Stimulated activated CD4-positive, alpha-beta T cell treated with anti-CD3 and anti-CD28 coated beads, Interleukin-2, amount 100 ng/mL, for 48 hours (primary cell): ENCODE data around the gene LRMDA.
"Not testable (repeated sequence)": the region's sequence is repeated elsewhere in the genome, so short reads cannot be mapped to it uniquely, and the experiment has no call there.

Experiments
- DNase-seq, 2 donors: peaks; one replicate each; pipeline ENCODE4 v3.0.0-alpha.2; 2020

Gene LRMDA

DNA sequence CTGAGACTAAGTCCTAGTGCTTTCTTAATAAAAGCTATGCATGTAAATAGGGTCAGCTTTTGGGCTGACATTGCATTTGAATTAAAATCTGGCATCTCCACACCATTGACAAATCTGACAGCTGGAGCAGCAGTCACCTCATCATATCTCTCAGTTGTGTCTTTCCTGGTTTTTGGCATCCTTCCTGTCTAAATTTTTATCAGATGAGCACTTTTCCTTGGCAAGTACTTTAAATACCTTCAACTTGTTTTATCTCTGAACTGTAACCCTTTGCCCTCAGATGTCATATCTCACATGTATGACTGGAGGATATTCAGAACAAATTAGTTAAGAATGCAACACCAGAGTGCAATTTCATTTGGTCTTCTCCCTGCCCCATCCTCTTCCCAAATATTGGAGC is 1066.2 kb downstream of the LRMDA start:
- no peak for DNase-seq

GRCh38 chr10:76504823-76505222 is 1073.4 kb downstream of the LRMDA start:
- DNase-seq = no peak

DNA sequence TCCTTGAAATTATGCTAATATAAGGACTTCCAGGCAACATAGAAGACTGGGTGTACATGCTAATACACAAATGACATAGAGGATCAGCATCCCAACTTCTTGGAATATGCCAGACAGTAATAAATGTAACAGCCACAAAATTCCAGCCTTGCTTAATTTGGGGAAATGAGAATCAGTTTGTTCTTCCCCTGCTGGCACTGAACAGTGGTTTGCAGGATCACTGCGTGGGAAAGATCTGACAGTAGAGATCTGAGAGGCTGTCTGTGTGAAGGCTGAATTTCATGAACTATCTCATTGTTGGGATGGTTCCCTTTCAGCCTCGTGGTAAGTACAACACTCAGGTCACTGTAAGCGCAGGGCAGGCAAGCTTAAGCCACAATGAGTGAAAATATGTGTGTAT is 1078.0 kb downstream of the LRMDA start:
- DNase-seq = no peak

DNA sequence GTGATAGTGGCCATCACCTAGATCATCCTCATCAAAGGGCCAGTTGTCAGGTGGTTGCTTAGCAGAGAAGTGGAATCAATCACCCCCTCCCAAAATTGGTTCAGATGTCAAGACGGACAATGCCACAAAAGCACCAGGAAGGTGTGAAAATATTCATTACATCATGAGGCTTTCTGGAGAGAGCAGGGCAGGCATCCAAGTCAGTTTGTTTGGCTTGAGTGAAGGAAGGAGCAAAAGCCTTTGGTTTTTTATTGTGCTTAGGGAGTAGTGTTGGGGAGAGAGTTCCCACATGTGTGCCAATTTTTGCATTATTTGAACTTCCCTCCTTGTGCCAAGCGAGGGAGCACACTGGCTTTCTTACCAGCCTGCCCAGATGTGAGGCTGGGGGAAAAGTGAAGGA is 1082.9 kb downstream of the LRMDA start:
- no peak for DNase-seq

DNA sequence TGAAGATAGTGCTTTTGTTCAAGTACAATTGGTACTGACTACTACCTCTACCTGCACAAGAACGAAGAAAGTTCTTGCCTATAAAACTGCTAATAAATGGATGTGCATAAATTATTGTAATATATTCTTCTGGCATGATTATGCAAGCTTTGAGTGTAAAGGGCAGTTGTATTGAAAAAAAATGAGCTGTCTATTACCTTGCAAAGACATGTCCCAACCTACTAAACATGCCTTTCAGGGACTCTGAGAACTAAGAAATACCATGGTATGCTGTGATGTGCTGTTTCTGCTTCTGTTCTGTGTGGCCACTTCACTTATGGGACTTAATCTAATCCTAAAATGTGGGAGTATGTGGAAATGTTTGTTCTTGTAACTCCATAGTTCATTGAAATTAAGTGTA is 1083.4 kb downstream of the LRMDA start:
- no peak for DNase-seq

- DNase-seq = no peak
Observed at GRCh38 chr10:76522547-76522946, 1091.1 kb downstream of the LRMDA start.

- DNase-seq = no peak
Observed at GRCh38 chr10:76523246-76523645, 1091.8 kb downstream of the LRMDA start.

GRCh38 chr10:76523791-76524351 is 1092.4 kb downstream of the LRMDA start:
- no peak for DNase-seq

- not testable (repeated sequence) for DNase-seq
Observed at GRCh38 chr10:76526833-76527232, 1095.4 kb downstream of the LRMDA start.

- DNase-seq = no peak
Observed at GRCh38 chr10:76540331-76540730, 1108.9 kb downstream of the LRMDA start.

DNA sequence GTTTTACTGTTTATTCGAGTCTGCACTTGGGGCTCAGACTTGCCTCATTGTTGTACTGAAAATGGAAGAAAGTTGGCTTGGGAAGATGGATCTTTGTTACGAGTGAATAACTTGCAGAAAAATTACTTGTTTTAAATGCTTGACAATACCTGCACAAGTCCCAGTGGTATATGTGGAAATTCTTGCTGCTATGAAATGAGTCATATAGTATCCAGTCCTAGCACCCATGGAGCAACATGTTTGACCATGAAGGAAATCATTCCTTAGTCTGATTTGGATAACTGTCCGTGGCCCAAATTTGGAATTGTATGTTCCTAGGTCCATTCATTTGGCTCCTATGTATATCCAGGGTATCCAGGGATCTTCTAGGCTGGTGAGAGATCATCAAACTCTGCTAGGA is 1109.4 kb downstream of the LRMDA start:
- DNase-seq = no peak

- no peak for DNase-seq
Observed at GRCh38 chr10:76541852-76542251, 1110.4 kb downstream of the LRMDA start.

- DNase-seq = no peak
Observed at GRCh38 chr10:76542307-76542930, 1111.0 kb downstream of the LRMDA start.

GRCh38 chr10:76543655-76544054 is 1112.2 kb downstream of the LRMDA start:
- DNase-seq = no peak

DNA sequence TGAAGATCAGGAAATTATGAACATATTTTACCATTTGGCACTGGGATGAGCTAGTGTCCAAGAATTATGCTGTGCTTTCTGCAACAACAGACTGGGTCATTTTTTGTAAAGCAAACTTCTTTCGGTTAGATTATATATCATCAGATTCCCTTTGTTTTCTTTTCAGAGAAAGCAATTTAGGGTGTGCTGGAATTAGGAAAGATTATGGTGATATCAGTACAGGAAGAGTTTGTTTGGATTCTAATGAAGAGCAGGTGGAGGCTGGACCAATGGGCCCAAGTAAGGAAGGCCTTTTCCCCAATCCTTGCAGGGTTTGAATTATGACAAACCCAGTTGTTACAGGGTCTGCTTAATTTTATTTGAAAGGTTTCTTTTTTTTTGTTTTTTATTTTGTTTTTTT is 1113.4 kb downstream of the LRMDA start:
- no peak for DNase-seq

DNA sequence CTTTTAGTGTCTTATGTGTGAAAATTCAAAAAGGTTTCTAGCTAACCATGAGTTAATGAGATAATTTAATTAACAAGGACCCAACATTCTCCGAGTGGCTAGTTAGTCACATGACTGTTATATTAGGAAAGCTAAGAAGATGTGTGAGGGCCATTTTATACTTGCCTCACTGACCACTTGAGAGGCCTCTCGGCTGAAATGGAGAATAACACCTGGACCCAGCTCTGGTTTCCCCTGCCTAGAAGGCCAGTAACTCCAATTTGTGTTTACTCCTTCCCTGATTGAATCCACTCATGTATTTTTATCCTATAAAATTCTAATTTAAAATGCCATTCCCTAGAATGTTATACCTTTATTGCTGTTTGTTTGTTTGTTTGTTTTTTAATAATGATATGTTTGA is 1115.0 kb downstream of the LRMDA start:
- DNase-seq = no peak

GRCh38 chr10:76547352-76547972 is 1116.0 kb downstream of the LRMDA start:
- DNase-seq = peak; percentile 63 to 64

DNA sequence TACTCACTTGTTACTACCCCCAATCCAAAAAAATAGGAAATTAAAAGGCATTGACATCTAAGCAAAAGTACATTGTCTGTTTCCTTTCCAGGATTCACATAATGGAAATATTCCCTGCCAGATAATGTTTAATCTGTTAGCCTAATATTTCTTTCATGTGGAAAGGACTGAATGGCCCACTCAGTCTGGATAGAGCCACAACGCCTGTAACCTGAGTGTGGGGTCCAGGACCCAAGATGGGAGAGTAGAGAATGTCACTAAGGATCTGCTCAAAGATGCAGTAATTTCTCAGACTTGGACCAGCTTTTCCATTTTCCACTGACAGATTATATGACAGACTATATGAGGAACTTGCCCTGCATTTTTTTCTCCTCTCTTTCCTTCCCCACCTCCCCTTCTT is 1117.3 kb downstream of the LRMDA start:
- DNase-seq = no peak

DNA sequence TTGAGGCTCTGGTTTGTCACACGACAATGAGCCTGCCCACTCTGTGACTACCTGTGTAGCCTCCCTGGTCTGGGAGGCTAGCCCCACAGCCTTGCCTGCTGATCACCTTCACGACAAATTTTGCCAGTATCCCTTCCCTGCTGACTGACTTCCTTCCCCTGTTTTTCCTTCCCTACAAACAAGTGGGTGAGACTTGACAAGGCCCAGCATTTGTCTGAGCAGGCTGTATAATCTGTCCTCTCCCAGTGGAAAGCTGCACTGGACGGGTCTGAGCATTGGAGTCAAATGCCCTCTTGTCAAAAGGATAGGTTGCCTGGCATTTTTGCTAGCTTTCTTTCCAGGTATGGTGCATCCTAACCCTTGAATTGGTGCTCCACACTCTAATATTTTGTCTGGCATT is 1117.7 kb downstream of the LRMDA start:
- DNase-seq = no peak

DNA sequence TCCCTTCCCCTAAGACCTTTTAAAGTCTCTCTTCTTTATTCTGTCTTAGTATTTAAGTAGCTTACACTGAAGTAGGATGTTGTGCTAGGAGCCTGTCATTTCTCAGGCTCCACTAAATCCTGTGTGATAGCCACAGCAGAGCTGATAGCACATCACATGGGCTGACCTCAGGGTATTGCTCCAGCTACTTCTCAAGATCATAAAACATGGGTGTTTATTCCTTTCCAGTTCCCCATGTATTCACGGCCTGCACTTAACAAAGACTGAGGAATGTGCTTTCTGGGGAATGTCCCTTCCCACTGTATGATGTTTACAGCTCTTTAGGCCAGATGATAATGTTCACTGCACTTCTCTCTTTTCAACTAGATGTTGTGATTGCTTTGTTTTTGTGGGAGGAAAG is 1119.4 kb downstream of the LRMDA start:
- DNase-seq = no peak

DNA sequence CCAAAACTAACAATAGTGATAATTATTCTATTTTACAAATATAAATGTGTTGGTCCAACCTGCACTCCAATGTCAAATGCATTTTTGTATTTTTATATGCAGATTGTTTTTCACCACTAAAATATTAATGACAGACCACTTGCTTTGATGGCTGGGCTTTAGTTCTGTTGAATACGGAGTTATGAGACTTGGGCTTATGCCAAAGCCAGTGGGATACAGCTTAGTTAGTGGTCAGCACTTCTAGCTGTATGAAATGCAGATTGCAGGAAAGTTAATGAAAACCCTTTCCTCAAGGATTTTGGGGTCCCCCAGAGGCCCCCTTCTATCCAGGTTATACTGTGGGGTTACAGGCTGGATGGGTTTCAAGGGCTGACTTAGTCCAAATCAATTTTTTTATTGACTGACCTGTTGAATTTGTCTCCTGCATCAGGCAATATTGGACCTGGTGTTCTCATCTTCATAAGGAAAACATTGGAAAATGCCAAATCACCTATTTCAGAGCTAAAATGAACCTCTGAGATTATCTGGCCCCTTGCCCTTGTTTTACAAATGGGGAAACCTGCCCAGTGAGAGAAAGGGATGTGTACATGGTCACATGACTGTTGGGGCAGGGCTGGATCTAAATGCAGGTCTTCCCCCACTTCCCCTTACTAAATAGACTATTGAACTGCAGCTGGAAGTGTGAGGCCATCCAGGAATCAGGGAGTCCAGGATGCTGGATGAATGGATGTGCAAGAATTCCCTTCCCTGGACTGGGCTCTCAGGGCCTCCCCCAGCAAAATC is 1120.9 kb downstream of the LRMDA start:
- DNase-seq = no peak

DNA sequence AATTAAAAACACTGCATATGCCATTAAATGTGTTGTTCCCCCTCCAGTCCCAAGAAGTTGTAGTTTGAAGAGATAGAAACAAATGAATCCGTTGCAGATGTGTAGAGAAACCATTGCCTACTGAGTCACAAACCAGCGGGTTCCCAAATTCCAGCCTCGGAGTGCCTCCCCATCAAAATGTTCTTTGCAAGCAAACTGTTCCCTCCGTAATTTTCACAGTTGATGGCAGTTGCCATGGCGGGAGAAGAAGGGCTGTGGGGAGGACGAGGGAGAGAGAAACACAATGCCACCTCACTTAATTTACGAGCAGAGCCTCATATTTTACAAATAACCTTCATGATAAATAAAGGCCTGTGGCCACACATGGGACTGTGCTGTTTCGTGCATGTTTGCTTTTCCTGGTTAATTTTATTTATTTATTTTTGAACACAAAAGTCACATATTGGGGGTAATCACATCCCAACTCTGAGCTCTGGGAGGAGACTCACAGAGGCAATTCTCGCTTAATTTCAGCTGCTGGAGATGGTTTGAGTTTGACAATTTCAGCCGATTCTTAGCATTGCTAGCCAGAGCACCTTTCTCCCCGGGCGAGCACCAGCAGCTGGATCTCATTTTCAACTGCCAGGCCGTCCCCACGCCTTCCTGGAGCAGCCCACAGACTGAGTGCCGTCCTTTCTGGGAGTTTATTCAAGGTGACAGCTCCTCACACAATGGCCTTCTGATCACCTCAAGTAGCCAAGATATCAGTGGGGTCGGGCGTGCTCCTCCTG is 1122.0 kb downstream of the LRMDA start:
- no peak for DNase-seq

GRCh38 chr10:76554033-76554408 is 1122.6 kb downstream of the LRMDA start:
- no peak for DNase-seq
